ENCODE measurements around the gene GALC.
A peak's percentile ranks its signal among the peaks of the same experiment; 100 is the strongest.

GRCh38 chr14:87992346-87992717 is 650 bp downstream of the GALC start:
- TF ChIP-seq POLR2A (IDR thresholded peaks at IDR 0.05; ENCODE audit: low read length) (peak; percentile 35), GATA1 (IDR thresholded peaks at IDR 0.05; ENCODE audit: low read depth, low read length) (no peak)
